K562 (cell line): ENCODE results near the gene SPPL2C. TPM values are rescaled to one million over a fixed set of nuclear protein-coding genes. Genes with fewer than 3 reads are reported as not detected.

ENCODE experiments used
- ATAC-seq: fragments of 200-7000 bp; cut with Tn5 transposase; 3 replicates; pipeline ENCODE4 v1.9.1; 2020; ENCODE audit warnings: moderate library complexity
- BruUV-seq: library from RNA; stranded (reverse); fragments of 400-500 nt; replicated peaks from 2 replicates; lab custom pipeline; 2021; lab: Mats Ljungman, UMichigan
- CTCF ChIA-PET: fragments of 300-600 bp; formaldehyde crosslinking; extraction: SDS; loops from one replicate; lab custom pipeline; 2021; ENCODE audit warnings: low intra/inter-chr PET ratio; lab: Yijun Ruan, JAX
- POLR2A ChIA-PET: fragments of 300-600, 350-650 bp; sonication (Branson Sonifier 250); formaldehyde crosslinking; extraction: SDS; loops from one replicate; lab custom pipeline; 2021; ENCODE audit warnings: antibody characterized with exemption, inconsistent platforms; lab: Yijun Ruan, JAX
- DNase-seq, 4 experiments: peaks; one replicate each; pipeline versions ENCODE4 v3.0.0 to v3.0.0-alpha.2; 2011 to 2018; ENCODE audit warnings: low spot score in 3 of 4, mixed read lengths in 3 of 4; ENCODE audit errors: extremely low read depth in 1 of 4
- FAIRE-seq: peaks from 2 replicates; lab custom pipeline; 2011; peaks lifted over from hg19 to GRCh38; lab: Jason Lieb, UNC
- H2AFZ ChIP-seq: 2 replicates; pipeline ENCODE4 v1.6.0; 2011; ENCODE audit warnings: low read depth, low read length, control low read depth, inconsistent platforms
- H3K27ac ChIP-seq: fragments of 200-600 bp; 3 replicates; pipeline ENCODE4 v1.8.0; 2011; ENCODE audit warnings: low read depth, mild to moderate bottlenecking, control low read depth, inconsistent platforms, low read length, moderate library complexity, mixed read lengths; ENCODE audit errors: extremely low read depth
- H3K27me3 ChIP-seq, 2 experiments: fragments of 300-600 bp in 1 of 2; 2 replicates in 1 of 2; 3 replicates in 1 of 2; pipeline versions ENCODE4 v1.6.0 to v1.8.0; 2011; ENCODE audit warnings: inconsistent platforms in 2 of 2, low read length in 2 of 2, mild to moderate bottlenecking in 1 of 2, mixed read lengths in 1 of 2, moderate library complexity in 1 of 2; ENCODE audit not compliant: control insufficient read depth in 2 of 2, insufficient read depth in 2 of 2
- H3K36me3 ChIP-seq: fragments of 300-600 bp; 3 replicates; pipeline ENCODE4 v1.8.0; 2011; ENCODE audit warnings: mild to moderate bottlenecking, low read length, inconsistent platforms; ENCODE audit not compliant: control insufficient read depth, insufficient read depth
- H3K4me1 ChIP-seq, 2 experiments: fragments of 200-600 bp in 1 of 2; replicated peaks in 1 of 2; 2 replicates in 1 of 2; 3 replicates in 1 of 2; pipeline versions ENCODE4 v1.5.1 to v1.8.0; 2011; ENCODE audit warnings: inconsistent platforms in 2 of 2, low read length in 2 of 2, mild to moderate bottlenecking in 1 of 2, mixed read lengths in 1 of 2, moderate library complexity in 1 of 2; ENCODE audit not compliant: control insufficient read depth in 2 of 2, insufficient read depth in 2 of 2
- H3K4me2 ChIP-seq: 2 replicates; pipeline ENCODE4 v1.6.1; 2011; ENCODE audit warnings: low read length, control low read depth, inconsistent platforms, mixed read lengths; ENCODE audit not compliant: insufficient read depth
- H3K4me3 ChIP-seq: fragments of 200-600 bp; sonication (generic), shearing (Covaris generic); 2 replicates; pipeline ENCODE4 v1.5.1; 2016; ENCODE audit warnings: control low read depth, inconsistent platforms
- H3K79me2 ChIP-seq: fragments of 200-600 bp; 3 replicates; pipeline ENCODE4 v1.8.0; 2011; ENCODE audit warnings: low read length, inconsistent platforms; ENCODE audit not compliant: control insufficient read depth, insufficient read depth
- H3K9ac ChIP-seq, 2 experiments: 2 replicates each; pipeline versions ENCODE4 v1.6.0 to v1.6.1; 2011; ENCODE audit warnings: low read depth in 2 of 2, low read length in 2 of 2, control low read depth in 1 of 2, inconsistent platforms in 1 of 2, mild to moderate bottlenecking in 1 of 2, mixed read lengths in 1 of 2; ENCODE audit not compliant: insufficient read depth in 1 of 2
- H3K9me1 ChIP-seq: one replicate; pipeline ENCODE4 v1.6.0; 2011; ENCODE audit warnings: inconsistent platforms, mild to moderate bottlenecking, low read length, moderate library complexity; ENCODE audit not compliant: control insufficient read depth, insufficient read depth
- H3K9me3 ChIP-seq: replicated peaks from 2 replicates; pipeline ENCODE4 v1.5.1; 2011; ENCODE audit warnings: low read depth, low read length, inconsistent platforms; ENCODE audit not compliant: control insufficient read depth, insufficient read depth
- H4K20me1 ChIP-seq: replicated peaks from 2 replicates; pipeline ENCODE4 v1.6.1; 2011; ENCODE audit warnings: low read length, inconsistent platforms, mixed read lengths; ENCODE audit not compliant: control insufficient read depth, insufficient read depth
- HNRNPLL ChIP-seq: fragments of 200-400 bp; formaldehyde crosslinking; IDR thresholded peaks from 2 replicates; pipeline ENCODE4 v1.6.1; 2017; ENCODE audit warnings: low read length, low read depth, mild to moderate bottlenecking; ENCODE audit not compliant: poor library complexity, severe bottlenecking
- KAT8 ChIP-seq: fragments of 450-650 bp; IDR thresholded peaks from 2 replicates; pipeline ENCODE4 v1.6.1; 2016; ENCODE audit warnings: low read depth, mild to moderate bottlenecking
- NFATC3 ChIP-seq: fragments of 450-650 bp; IDR thresholded peaks from 2 replicates; pipeline ENCODE4 v1.6.1; 2017; ENCODE audit warnings: mild to moderate bottlenecking
- TCF15 ChIP-seq: fragments of 250-450 bp; sonication (Bioruptor Pico); IDR thresholded peaks from 2 replicates; pipeline ENCODE4 v1.8.0; 2022; ENCODE audit warnings: moderate library complexity, mild to moderate bottlenecking, inconsistent platforms
- XRCC4 ChIP-seq: IDR thresholded peaks from one replicate; pipeline ENCODE4 v1.6.1; 2011; ENCODE audit not compliant: insufficient read depth, insufficient read length; ENCODE audit errors: extremely low read depth
- WGBS: fragments of 100-300 bp; shearing (Covaris generic); methylation state at CpG from one replicate; pipeline ENCODE4 v1.1.6; 2016; ENCODE audit warnings: low coverage, mixed read lengths; ENCODE audit not compliant: insufficient coverage; ENCODE audit errors: missing lambda C conversion rate; 5-methylcytosine and 5-hydroxymethylcytosine counted together
- in situ Hi-C: fragments of 300-500 bp; cut with MboI; formaldehyde crosslinking; loops from 4 replicates; pipeline ENCODE4 v1.15.0; 2018; ENCODE audit warnings: inconsistent platforms, mixed read lengths
- intact Hi-C: fragments of 100-400 bp; cut with micrococcal nuclease; formaldehyde crosslinking; loops from 2 replicates; pipeline ENCODE4 v1.14.2; 2022
- polyA plus RNA-seq, 8 experiments: library from polyadenylated mRNA; depleted of rRNA in 4 of 8; stranded (reverse) in 5 of 8; unstranded in 3 of 8; fragments of >200 nt; fragmentation: Nextera tagmentation in 2 of 8; fragmentation: Illumina TruSeq in 1 of 8; extraction: Ambion mirVana in 2 of 8; extraction: Trizol in 1 of 8; gene quantifications; 2 replicates each; pipeline versions ENCODE4 v1.2.1 to v1.2.3, GENCODE V29; 2011 to 2014; ENCODE audit warnings: inconsistent platforms in 1 of 8, missing spikeins in 1 of 8
- total RNA-seq, 7 experiments: library from RNA; depleted of rRNA in 6 of 7; stranded (reverse); fragments of >200 nt in 6 of 7; fragmentation: Illumina TruSeq in 2 of 7; extraction: Trizol in 2 of 7; gene quantifications; 2 replicates each; pipeline versions ENCODE4 v1.2.1 to v1.2.3, GENCODE V29; 2011 to 2021; ENCODE audit warnings: low replicate concordance in 1 of 7
- TF ChIP-seq, protein P1 (sequence below): sonication (generic); formaldehyde crosslinking; IDR thresholded peaks from 2 replicates; pipeline ENCODE4 v1.8.0; 2023; ENCODE audit warnings: mild to moderate bottlenecking, missing genetic modification reagents
- TF ChIP-seq, protein P2 (sequence below), 3 experiments: IDR thresholded peaks in 2 of 3; conservative IDR thresholded peaks in 1 of 3; 2 replicates each; pipeline ENCODE4 v1.5.1; 2011 to 2012; ENCODE audit warnings: low read length in 3 of 3, mild to moderate bottlenecking in 3 of 3, control low read depth in 2 of 3, improper control_type of control experiment in 1 of 3, inconsistent platforms in 1 of 3, low read depth in 1 of 3, mixed read lengths in 1 of 3, moderate library complexity in 1 of 3; ENCODE audit not compliant: insufficient read depth in 2 of 3

SPPL2C gene
- total and polyA plus RNA-seq, 9 of the 15 experiments (the other 6 are each of a cell fraction or from before 2014, with no cell fraction given) = not detected

GRCh38 chr17:45828171-45828570, 16.5 kb upstream of the SPPL2C start (continued):
- TF ChIP-seq KAT8 (no peak), TCF15 (CRISPR knock-in tag) (no peak), XRCC4 (no peak), HNRNPLL (no peak)
- TF ChIP-seq, protein P1, sequence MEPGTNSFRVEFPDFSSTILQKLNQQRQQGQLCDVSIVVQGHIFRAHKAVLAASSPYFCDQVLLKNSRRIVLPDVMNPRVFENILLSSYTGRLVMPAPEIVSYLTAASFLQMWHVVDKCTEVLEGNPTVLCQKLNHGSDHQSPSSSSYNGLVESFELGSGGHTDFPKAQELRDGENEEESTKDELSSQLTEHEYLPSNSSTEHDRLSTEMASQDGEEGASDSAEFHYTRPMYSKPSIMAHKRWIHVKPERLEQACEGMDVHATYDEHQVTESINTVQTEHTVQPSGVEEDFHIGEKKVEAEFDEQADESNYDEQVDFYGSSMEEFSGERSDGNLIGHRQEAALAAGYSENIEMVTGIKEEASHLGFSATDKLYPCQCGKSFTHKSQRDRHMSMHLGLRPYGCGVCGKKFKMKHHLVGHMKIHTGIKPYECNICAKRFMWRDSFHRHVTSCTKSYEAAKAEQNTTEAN = no peak
- TF ChIP-seq, all 486 proteins: peak for 2

DNA sequence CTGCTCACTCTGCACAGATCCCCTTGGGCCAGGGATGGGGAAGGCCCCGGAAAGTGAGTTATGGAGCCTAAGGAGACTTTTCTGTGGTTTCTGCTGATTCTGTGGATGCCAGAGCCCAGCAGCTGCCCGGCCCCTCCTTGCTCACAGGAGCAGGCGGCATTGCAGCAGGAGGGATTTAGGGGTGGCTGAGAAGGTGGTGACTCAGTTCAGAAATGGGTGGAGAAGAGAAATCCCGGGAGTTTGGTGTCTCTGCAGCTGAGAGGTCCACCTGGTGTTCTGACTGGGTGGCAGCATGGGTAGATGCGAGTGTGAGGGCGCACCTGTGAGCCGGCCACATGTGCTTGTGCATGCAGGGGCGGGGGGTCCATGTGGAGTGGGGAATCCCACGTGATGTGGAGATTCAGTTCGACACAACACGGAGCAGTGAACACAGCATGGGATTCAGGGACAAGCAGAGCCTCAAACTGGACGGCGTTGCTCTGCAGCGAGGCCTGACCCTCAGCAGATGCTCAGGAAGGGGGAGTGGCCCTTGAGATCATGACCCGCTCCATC, 16.0 kb upstream of the SPPL2C start:
- H3K4me2 ChIP-seq = no peak overlapping the region

More for the DNA sequence above, 16.0 kb upstream of the SPPL2C start:
- no peak overlapping the region for H3K9ac ChIP-seq
- no peak for DNase-seq
- no peak overlapping the region for H3K4me3 ChIP-seq
- H3K27me3 ChIP-seq = peaks cover 13 to 74% of the 10 kb centered on the region in 2 experiments; a peak in 4 of 5 replicates
- H2AFZ ChIP-seq = no peak overlapping the region
- no peak for ATAC-seq
- peaks cover 9% of the 10 kb centered on the region; the same call in 1 of the 2 replicates for H4K20me1 ChIP-seq
- intact Hi-C loops = no loop called here
- under 1% methylated on average over 15 of the region's 15 CpGs for WGBS
- H3K36me3 ChIP-seq = no peaks in the 10 kb centered on the region
- no TSS peak for BruUV-seq
- POLR2A ChIA-PET = interaction anchor here (0.8 to 1.4 kb wide), 2 partner anchors 8 to 193 kb away, joined by 3 to 5 read pairs; no protein-coding TSS in a partner anchor
- H3K9me1 ChIP-seq = no peaks in the 10 kb centered on the region
- in situ Hi-C loops = loop anchor here (25.0 kb wide), 1 partner anchor 416 kb away; no protein-coding TSS in a partner anchor
- FAIRE-seq = no peak
- CTCF ChIA-PET = no interaction called here
- no peak overlapping the region for H3K27ac ChIP-seq
- no peaks in the 10 kb centered on the region for H3K9me3 ChIP-seq
- no peak for TF ChIP-seq NFATC3
- TF ChIP-seq, protein P2, sequence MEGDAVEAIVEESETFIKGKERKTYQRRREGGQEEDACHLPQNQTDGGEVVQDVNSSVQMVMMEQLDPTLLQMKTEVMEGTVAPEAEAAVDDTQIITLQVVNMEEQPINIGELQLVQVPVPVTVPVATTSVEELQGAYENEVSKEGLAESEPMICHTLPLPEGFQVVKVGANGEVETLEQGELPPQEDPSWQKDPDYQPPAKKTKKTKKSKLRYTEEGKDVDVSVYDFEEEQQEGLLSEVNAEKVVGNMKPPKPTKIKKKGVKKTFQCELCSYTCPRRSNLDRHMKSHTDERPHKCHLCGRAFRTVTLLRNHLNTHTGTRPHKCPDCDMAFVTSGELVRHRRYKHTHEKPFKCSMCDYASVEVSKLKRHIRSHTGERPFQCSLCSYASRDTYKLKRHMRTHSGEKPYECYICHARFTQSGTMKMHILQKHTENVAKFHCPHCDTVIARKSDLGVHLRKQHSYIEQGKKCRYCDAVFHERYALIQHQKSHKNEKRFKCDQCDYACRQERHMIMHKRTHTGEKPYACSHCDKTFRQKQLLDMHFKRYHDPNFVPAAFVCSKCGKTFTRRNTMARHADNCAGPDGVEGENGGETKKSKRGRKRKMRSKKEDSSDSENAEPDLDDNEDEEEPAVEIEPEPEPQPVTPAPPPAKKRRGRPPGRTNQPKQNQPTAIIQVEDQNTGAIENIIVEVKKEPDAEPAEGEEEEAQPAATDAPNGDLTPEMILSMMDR (IDR thresholded peaks at IDR 0.05 in 2 of 3, conservative IDR thresholded peaks at IDR 0.05 in 1 of 3; ENCODE audit: insufficient read depth in 2 of 3, low read depth in 1 of 3, low read length in 3 of 3) = 0 out of 6 replicates have a peak, but pooled peaks of 1 of the 3 experiments have one; percentile 1
- peaks cover 0 to 4% of the 10 kb centered on the region in 2 experiments; a peak in 2 of 5 replicates for H3K4me1 ChIP-seq
- H3K79me2 ChIP-seq = no peaks in the 10 kb centered on the region
